ENCODE results near the gene BLOC1S5.

DNA sequence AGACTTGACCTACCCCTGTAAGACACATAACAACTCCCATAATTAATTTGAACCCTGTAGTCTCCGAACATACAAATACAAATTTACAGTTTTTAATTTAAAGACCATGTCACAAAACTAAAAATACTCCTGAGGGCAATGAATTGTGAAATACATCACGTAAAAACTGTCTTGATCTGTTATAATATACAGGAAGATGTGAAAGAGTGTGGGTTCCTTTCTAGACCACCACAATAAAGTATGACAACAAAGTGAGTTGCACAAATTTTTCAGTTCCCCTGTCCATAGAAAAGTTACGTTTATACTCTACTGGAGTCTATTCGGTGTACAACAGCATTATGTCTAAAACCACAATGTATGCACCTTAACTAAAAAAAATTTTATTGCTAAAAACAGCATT lies 11.0 kb upstream of the BLOC1S5 start:
- TF ChIP-seq MAX (IDR thresholded peaks at IDR 0.05; ENCODE audit: low read depth, low read length) (no peak), CTCF (IDR thresholded peaks at IDR 0.05; ENCODE audit: low read depth, low read length) (no peak), POLR2A (IDR thresholded peaks at IDR 0.05; ENCODE audit: extremely low read depth, insufficient read length) (no peak), MYC (IDR thresholded peaks at IDR 0.05; ENCODE audit: low read depth, low read length) (no peak)
